Upper lobe of left lung (tissue), 6 donors: ENCODE measurements around the gene NAP1L4. TPM values are rescaled to one million over a fixed set of nuclear protein-coding genes. Genes with fewer than 3 reads are reported as not detected.

Source experiments
- ATAC-seq, 2 donors: fragments of 200-7000 bp; cut with Tn5 transposase; one replicate each; pipeline ENCODE4 v1.9.1; 2022; ENCODE audit warnings: mild to moderate bottlenecking in 2 of 2, moderate library complexity in 2 of 2; ENCODE audit not compliant: low FRiP score in 2 of 2
- DNase-seq, 2 donors: peaks; one replicate each; pipeline ENCODE4 v3.0.0-alpha.2; 2019 to 2020
- H3K27ac ChIP-seq, 4 donors: fragments of 200-600 bp; sonication (generic); one replicate each; pipeline ENCODE4 v1.5.1; 2016 to 2019
- H3K27me3 ChIP-seq, 4 donors: fragments of 200-600 bp; sonication (generic); one replicate each; pipeline ENCODE4 v1.5.1; 2017 to 2019
- H3K36me3 ChIP-seq, 4 donors: fragments of 200-600 bp; sonication (generic); one replicate each; pipeline ENCODE4 v1.5.1; 2016 to 2019
- H3K4me1 ChIP-seq, 4 donors: fragments of 200-600 bp; sonication (generic); one replicate each; pipeline ENCODE4 v1.5.1; 2018 to 2019
- H3K4me3 ChIP-seq, 4 donors: fragments of 200-600 bp; sonication (generic); one replicate each; pipeline ENCODE4 v1.5.1; 2017 to 2019; ENCODE audit warnings: mild to moderate bottlenecking in 2 of 4, moderate library complexity in 1 of 4
- H3K9me3 ChIP-seq, 4 donors: fragments of 200-600 bp; sonication (generic); one replicate each; pipeline ENCODE4 v1.5.1; 2018 to 2019
- CTCF ChIP-seq, 6 experiments: fragments of 450-650 bp in 4 of 6; fragments of 200-600 bp in 2 of 6; sonication (generic) in 2 of 6; IDR thresholded peaks; one replicate each; pipeline ENCODE4 v1.5.1; 2016 to 2019; ENCODE audit warnings: antibody characterized with exemption in 6 of 6
- EP300 ChIP-seq, 4 donors: sonication (generic); formaldehyde crosslinking; IDR thresholded peaks; one replicate each; pipeline ENCODE4 v1.5.1; 2017; ENCODE audit warnings: antibody characterized with exemption in 4 of 4, control low read depth in 2 of 4
- POLR2A ChIP-seq, 4 donors: fragments of 450-650 bp; IDR thresholded peaks; one replicate each; pipeline ENCODE4 v1.5.1; 2016 to 2017; ENCODE audit warnings: antibody characterized with exemption in 4 of 4, mild to moderate bottlenecking in 2 of 4
- POLR2AphosphoS5 ChIP-seq, 2 donors: sonication (generic); formaldehyde crosslinking; IDR thresholded peaks; one replicate each; pipeline ENCODE4 v1.5.1; 2017; ENCODE audit warnings: antibody characterized with exemption in 2 of 2
- WGBS, 2 donors: methylation state at CpG; one replicate each; pipeline ENCODE4 v1.1.5; 2017 to 2018; 5-methylcytosine and 5-hydroxymethylcytosine counted together
- total RNA-seq, 6 donors: library from RNA; depleted of rRNA in 4 of 6; stranded (reverse); fragments of >200 nt in 4 of 6; gene quantifications; one replicate each; pipeline versions ENCODE4 v1.1.0 to v1.2.1, GENCODE V29; 2016 to 2021
- donor health status: DM: no; HTN: no; CAD: no; lungs with moderate emphysema.
- donor health status: DM: no; HTN: yes; CAD: no; lungs with severe emphysema.

NAP1L4 gene
- total RNA-seq, 6 donors from 2014 or later: 81.1 to 194 (median 103) TPM

DNA sequence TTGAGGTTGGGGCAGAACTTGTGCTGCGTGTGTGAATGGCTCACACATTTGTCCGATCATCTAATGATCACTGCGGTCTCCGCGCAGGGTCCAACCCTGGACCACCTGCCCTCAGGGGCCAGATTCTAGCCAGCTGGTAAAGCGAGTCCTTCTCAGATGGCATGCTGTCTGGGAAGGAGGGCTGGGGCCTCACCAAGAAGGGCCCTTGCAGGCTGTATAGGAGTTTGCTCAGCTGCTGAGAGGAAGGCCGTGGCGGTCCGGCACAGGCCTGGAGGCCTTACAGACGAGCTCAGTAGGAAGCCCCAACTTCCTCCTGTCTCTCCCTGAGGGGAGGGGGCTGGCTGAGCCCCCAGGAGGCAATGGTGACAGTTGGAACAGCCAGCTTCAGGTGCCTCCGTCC, 76.7 kb downstream of the NAP1L4 start:
- DNase-seq (no peak), ATAC-seq (no peak)
- Histone ChIP-seq H3K27ac (no peak overlapping the region), H3K27me3 (no peaks in the 10 kb centered on the region), H3K4me1 (peaks cover 7 to 32% (median 23%) of the 10 kb centered on the region in 4 donors), H3K4me3 (no peak overlapping the region), H3K9me3 (no peaks in the 10 kb centered on the region), H3K36me3 (no peaks in the 10 kb centered on the region)
- TF ChIP-seq CTCF (IDR thresholded peaks at IDR 0.05) (no peak), POLR2A (IDR thresholded peaks at IDR 0.05) (no peak), POLR2AphosphoS5 (IDR thresholded peaks at IDR 0.05) (no peak), EP300 (IDR thresholded peaks at IDR 0.05) (no peak)
- 88 to 100% methylated on average over 1 to 11 of the region's 11 CpGs for WGBS, 2 donors

DNA sequence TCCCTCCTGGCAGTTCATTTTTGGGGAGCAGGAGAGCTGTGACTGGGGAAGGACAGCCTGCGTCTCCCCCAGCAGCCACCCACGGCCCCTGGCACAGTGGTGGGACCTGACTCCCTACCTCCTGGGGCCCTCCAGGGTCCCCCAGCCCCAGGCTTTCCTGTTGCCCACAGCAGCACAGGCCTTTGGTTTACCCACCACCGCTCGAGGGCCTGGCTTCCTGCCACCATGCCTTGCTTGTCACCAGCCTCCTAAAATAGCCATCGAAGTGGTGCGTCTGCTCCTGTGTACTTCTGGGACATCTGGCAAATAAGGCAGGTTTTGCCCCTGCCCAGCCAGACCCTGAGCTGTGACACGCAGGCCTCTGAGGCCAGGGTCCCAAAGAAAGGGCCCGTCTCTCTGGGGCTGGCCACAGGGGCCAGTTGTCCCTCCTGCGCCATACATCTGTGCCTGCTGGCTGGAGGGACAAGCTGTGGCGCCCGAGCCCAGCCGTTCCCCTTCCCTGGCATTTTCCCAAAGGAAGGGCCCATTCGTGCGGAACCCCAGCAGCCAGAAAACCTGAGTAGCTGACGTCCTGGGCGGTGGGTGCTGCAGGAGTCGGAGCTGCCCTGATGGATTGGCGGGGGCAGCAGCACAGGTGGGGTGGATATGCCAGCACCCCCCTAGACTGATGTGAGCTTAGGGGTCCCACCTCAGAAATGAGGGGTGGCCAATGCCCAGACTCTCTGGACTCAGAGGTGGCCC, 77.5 kb downstream of the NAP1L4 start:
- H3K9me3 ChIP-seq: no peaks in the 10 kb centered on the region
- 63 to 67% methylated on average over 7 to 13 of the region's 18 CpGs for WGBS, 2 donors
- no peak overlapping the region for H3K4me3 ChIP-seq
- H3K27me3 ChIP-seq: no peaks in the 10 kb centered on the region
- DNase-seq: peak; percentile 83 to 86
- ATAC-seq: no peak
- no peak overlapping the region for H3K27ac ChIP-seq
- no peak for TF ChIP-seq EP300 (IDR thresholded peaks at IDR 0.05)
- no peak for TF ChIP-seq CTCF (IDR thresholded peaks at IDR 0.05)
- no peak for TF ChIP-seq POLR2AphosphoS5 (IDR thresholded peaks at IDR 0.05)
- TF ChIP-seq POLR2A (IDR thresholded peaks at IDR 0.05): no peak
- no peaks in the 10 kb centered on the region for H3K36me3 ChIP-seq
- H3K4me1 ChIP-seq: peaks cover 7 to 32% (median 23%) of the 10 kb centered on the region in 4 donors

GRCh38 chr11:2913776-2914175, 78.4 kb downstream of the NAP1L4 start:
- no peaks in the 10 kb centered on the region for H3K36me3 ChIP-seq
- H3K27me3 ChIP-seq: no peaks in the 10 kb centered on the region
- WGBS, 2 donors: 83 to 85% methylated on average over 8 to 9 of the region's 9 CpGs
- no peak overlapping the region for H3K4me3 ChIP-seq
- H3K4me1 ChIP-seq: peaks cover 10 to 39% (median 23%) of the 10 kb centered on the region in 4 donors
- no peak for TF ChIP-seq CTCF (IDR thresholded peaks at IDR 0.05)
- TF ChIP-seq POLR2A (IDR thresholded peaks at IDR 0.05): no peak
- TF ChIP-seq EP300 (IDR thresholded peaks at IDR 0.05): no peak
- no peak for TF ChIP-seq POLR2AphosphoS5 (IDR thresholded peaks at IDR 0.05)
- ATAC-seq (no peak), DNase-seq (peak in 1 of 2 donors; percentile 34)
- H3K9me3 ChIP-seq: no peaks in the 10 kb centered on the region
- H3K27ac ChIP-seq: no peak overlapping the region

- Histone ChIP-seq H3K4me3 (no peak overlapping the region), H3K9me3 (no peaks in the 10 kb centered on the region), H3K36me3 (no peaks in the 10 kb centered on the region), H3K4me1 (peaks cover 10 to 39% (median 23%) of the 10 kb centered on the region in 4 donors), H3K27ac (peak overlapping the region in 3 of 4 donors; percentile 40 to 74 (median 71)), H3K27me3 (no peaks in the 10 kb centered on the region)
- peak in 1 of 2 donors; percentile 82 for DNase-seq
- 62 to 96% methylated on average over 12 to 13 of the region's 13 CpGs for WGBS, 2 donors
- TF ChIP-seq POLR2A (IDR thresholded peaks at IDR 0.05) (no peak), CTCF (IDR thresholded peaks at IDR 0.05) (no peak), EP300 (IDR thresholded peaks at IDR 0.05) (no peak), POLR2AphosphoS5 (IDR thresholded peaks at IDR 0.05) (no peak)
- ATAC-seq: peak in 1 of 2 donors; percentile 7
These were observed 79.1 kb downstream of the NAP1L4 start for GRCh38 chr11:2913019-2913431.
